MCF 10A (cell line): ENCODE measurements around the gene NOM1. TPM values are rescaled to one million over a fixed set of nuclear protein-coding genes. Genes with fewer than 3 reads are reported as not detected.

Source experiments
- BruUV-seq: library from RNA; stranded (reverse); fragments of 400-500 nt; replicated peaks from 2 replicates; lab custom pipeline; 2021; lab: Mats Ljungman, UMichigan
- CTCF ChIA-PET: fragments of 300-600 bp; sonication (Branson Sonifier 250); formaldehyde crosslinking; extraction: SDS; loops from one replicate; lab custom pipeline; 2021; ENCODE audit warnings: antibody characterized with exemption, inconsistent platforms; lab: Yijun Ruan, JAX
- POLR2A ChIA-PET: fragments of 300-600, 350-650 bp; sonication (Branson Sonifier 250); formaldehyde crosslinking; extraction: SDS; loops from one replicate; lab custom pipeline; 2020; ENCODE audit warnings: antibody characterized with exemption, inconsistent platforms; lab: Yijun Ruan, JAX
- DNase-seq: peaks from one replicate; pipeline ENCODE4 v3.0.0-alpha.2; 2018; ENCODE audit not compliant: unreplicated experiment
- H3K27ac Mint-ChIP-seq: one replicate; pipeline ENCODE4 v1.8.0; 2022; ENCODE audit warnings: mild to moderate bottlenecking, low read depth, mixed read lengths; ENCODE audit not compliant: unreplicated experiment
- H3K27me3 Mint-ChIP-seq: one replicate; pipeline ENCODE4 v1.8.0; 2022; ENCODE audit warnings: mixed read lengths; ENCODE audit not compliant: insufficient read depth, unreplicated experiment
- H3K36me3 Mint-ChIP-seq: one replicate; pipeline ENCODE4 v1.8.0; 2022; ENCODE audit warnings: mild to moderate bottlenecking, moderate library complexity, mixed read lengths; ENCODE audit not compliant: insufficient read depth, unreplicated experiment
- H3K4me1 Mint-ChIP-seq: one replicate; pipeline ENCODE4 v1.8.0; 2022; ENCODE audit warnings: mixed read lengths; ENCODE audit not compliant: insufficient read depth, unreplicated experiment
- H3K4me3 Mint-ChIP-seq: one replicate; pipeline ENCODE4 v1.8.0; 2022; ENCODE audit warnings: mild to moderate bottlenecking, moderate library complexity, mixed read lengths; ENCODE audit not compliant: unreplicated experiment
- H3K9me3 Mint-ChIP-seq: one replicate; pipeline ENCODE4 v1.8.0; 2022; ENCODE audit warnings: mixed read lengths; ENCODE audit not compliant: unreplicated experiment
- intact Hi-C: fragments of 100-400 bp; cut with micrococcal nuclease; formaldehyde crosslinking; loops from 2 replicates; pipeline ENCODE4 v1.14.1; 2022
- total RNA-seq: library from RNA; stranded (reverse); gene quantifications from 2 replicates; pipeline ENCODE4 v1.2.3, GENCODE V29; 2022
- TF ChIP-seq, protein P1 (sequence below): fragments of 200-600 bp; IDR thresholded peaks from one replicate; pipeline ENCODE4 v1.8.0; 2022; ENCODE audit warnings: antibody characterized with exemption, mild to moderate bottlenecking; ENCODE audit not compliant: unreplicated experiment

The NOM1 gene
- total RNA-seq, 1 experiment from 2014 or later = 34.1 TPM

DNA sequence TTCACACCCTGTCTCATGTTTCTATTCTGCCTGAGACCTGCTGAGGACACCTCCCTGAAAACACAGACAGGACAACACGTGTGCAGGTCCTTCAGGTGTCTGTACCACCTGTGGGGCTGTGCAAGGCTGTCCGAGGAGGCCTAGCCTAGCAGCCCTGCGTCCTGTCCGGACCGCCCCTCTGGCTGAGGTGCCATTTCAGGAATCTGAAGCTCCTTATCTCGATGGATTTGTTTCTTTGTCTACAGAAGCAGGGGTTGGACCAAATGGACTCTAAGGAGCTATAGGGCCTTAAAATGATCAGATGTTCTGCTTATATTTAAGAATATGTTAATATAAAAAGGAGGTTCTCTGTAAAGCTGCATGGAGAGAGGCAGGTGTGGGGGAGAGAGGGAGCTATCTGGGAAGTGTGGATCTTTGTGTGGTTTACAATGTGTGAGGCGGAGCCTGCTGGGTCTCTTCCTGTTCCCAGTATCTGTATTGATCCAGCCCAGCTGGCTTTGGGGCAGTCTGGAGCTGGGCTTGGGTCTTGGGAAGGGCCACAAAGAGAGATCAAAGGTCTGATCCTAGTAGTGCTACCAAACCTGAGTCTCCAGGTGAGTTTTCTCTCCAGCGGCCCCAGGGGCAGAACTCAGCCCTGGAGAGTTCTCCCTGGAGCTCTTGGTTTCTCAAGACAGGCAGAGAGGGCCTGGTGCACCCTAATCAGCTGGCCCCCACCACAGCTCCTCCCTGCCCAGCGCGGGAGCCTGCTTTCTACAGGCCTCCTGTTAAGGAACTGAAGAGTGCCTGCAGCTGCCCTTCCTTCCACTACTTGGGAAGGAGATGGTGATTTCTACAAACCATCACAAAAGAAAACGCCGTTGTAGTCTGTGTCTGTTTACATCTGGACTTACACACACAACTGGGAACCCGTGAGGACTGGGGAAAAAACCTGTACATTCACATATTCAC is 64.4 kb downstream of the NOM1 start:
- Mint-ChIP-seq H3K4me1 (no peaks in the 10 kb centered on the region), H3K27me3 (peaks cover 7% of the 10 kb centered on the region), H3K9me3 (no peaks in the 10 kb centered on the region), H3K36me3 (no peaks in the 10 kb centered on the region), H3K4me3 (no peak overlapping the region), H3K27ac (no peak overlapping the region)
- BruUV-seq = no TSS peak
- DNase-seq = no peak
- ChIA-PET CTCF (interaction anchor here (0.7 to 1.2 kb wide), 2 partner anchors 43 to 44 kb away, joined by 3 read pairs; no protein-coding TSS in a partner anchor), POLR2A (interaction anchor here (0.7 kb wide), 1 partner anchor 129 kb away, joined by 3 read pairs; no protein-coding TSS in a partner anchor)
- TF ChIP-seq, protein P1, sequence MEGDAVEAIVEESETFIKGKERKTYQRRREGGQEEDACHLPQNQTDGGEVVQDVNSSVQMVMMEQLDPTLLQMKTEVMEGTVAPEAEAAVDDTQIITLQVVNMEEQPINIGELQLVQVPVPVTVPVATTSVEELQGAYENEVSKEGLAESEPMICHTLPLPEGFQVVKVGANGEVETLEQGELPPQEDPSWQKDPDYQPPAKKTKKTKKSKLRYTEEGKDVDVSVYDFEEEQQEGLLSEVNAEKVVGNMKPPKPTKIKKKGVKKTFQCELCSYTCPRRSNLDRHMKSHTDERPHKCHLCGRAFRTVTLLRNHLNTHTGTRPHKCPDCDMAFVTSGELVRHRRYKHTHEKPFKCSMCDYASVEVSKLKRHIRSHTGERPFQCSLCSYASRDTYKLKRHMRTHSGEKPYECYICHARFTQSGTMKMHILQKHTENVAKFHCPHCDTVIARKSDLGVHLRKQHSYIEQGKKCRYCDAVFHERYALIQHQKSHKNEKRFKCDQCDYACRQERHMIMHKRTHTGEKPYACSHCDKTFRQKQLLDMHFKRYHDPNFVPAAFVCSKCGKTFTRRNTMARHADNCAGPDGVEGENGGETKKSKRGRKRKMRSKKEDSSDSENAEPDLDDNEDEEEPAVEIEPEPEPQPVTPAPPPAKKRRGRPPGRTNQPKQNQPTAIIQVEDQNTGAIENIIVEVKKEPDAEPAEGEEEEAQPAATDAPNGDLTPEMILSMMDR = no peak
- intact Hi-C loops = loop anchor here (5.0 kb wide), 1 partner anchor 123 kb away; the partner anchor contains the start of gene UBE3C

DNA sequence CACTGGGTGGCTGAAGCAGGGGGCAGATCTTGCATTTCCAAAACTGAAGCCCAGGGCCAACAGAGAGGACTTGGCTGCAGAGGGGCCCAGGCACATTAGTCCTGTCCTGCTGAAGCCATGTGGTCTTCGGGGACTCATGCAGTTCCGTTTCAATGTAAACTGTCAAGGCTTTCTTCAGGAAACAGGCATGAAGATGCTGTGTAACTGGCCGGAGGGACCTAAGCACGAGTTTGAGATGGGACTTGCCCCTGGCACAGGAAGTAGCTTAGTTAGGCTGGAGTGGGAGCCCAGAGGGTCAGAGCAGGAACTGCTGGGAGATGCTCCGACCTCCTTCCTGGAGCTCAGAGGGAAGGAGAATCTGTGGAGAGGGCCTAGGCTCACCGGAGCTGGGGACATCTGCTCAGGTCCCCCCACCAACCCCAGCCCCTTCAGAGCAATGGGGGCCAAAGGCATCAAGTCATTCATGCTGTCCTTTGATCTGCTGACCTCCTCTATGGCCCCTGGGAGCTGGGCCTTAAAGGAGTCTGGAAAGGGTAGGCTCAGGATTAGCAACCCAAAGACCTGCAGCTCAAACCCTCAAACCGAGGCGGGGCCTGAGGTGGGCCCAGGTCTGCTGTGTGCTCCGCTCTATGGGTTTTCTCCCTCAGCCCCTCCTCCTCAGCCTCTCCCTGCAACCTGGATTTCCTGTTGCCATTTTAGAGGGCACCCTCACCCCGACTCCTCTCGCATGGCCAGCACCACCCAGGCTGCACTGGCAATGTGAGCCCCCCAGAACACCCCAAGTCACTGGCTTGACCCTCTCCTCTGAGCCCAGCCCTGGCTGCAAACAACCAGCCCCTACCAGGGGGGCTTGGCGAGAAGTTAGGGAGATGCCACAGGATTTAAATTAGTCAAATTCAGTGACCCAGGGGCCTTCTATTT is 65.4 kb downstream of the NOM1 start:
- TF ChIP-seq, protein P1 = no peak
- H3K9me3 Mint-ChIP-seq = no peaks in the 10 kb centered on the region
- POLR2A ChIA-PET = no interaction called here
- no peak overlapping the region for H3K4me3 Mint-ChIP-seq
- no peak for DNase-seq
- CTCF ChIA-PET = interaction anchor here (1.2 kb wide), 1 partner anchor 44 kb away, joined by 3 read pairs; no protein-coding TSS in a partner anchor
- intact Hi-C loops = loop anchor here (5.0 kb wide), 1 partner anchor 122 kb away; the partner anchor contains the start of gene UBE3C
- no peak overlapping the region for H3K27ac Mint-ChIP-seq
- no TSS peak for BruUV-seq
- no peaks in the 10 kb centered on the region for H3K36me3 Mint-ChIP-seq
- H3K27me3 Mint-ChIP-seq = peaks cover 14% of the 10 kb centered on the region
- H3K4me1 Mint-ChIP-seq = no peaks in the 10 kb centered on the region

DNA sequence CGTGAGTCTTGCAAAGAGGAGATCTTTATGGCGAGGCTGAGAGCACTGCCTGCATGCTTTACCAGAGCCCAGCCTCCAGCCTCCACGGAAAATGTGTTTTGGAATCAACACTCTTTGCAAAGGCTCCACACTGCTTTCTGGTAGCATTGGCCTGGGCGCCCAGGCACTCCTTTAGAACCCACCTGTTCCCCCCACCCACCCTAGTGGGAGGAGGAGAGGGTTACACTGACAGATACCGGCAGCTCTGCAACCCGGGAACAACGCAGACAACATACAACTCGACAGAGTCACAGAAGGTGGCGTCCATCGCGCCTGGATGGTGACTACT is 66.5 kb downstream of the NOM1 start:
- intact Hi-C loops = no loop called here
- no TSS peak for BruUV-seq
- no peak for DNase-seq
- Mint-ChIP-seq H3K27ac (no peak overlapping the region), H3K27me3 (peaks cover 14% of the 10 kb centered on the region), H3K9me3 (no peaks in the 10 kb centered on the region), H3K36me3 (no peaks in the 10 kb centered on the region), H3K4me1 (no peaks in the 10 kb centered on the region), H3K4me3 (no peak overlapping the region)
- ChIA-PET POLR2A (interaction anchor here (0.6 kb wide), 1 partner anchor 1641 kb away, joined by 3 read pairs; no protein-coding TSS in a partner anchor), CTCF (interaction anchor here (0.6 kb wide), 1 partner anchor 222 kb away, joined by 3 read pairs; no protein-coding TSS in a partner anchor)
- TF ChIP-seq, protein P1 = no peak
